Hindlimb muscle (tissue), 1 donor: ENCODE data around the gene ESYT2. TPM values are rescaled to one million over a fixed set of nuclear protein-coding genes. Genes with fewer than 3 reads are reported as not detected.

Experiments
- DNase-seq: peaks from one replicate; pipeline ENCODE4 v3.0.0-alpha.2; 2013
- polyA plus RNA-seq: library from polyadenylated mRNA; unstranded; fragments of 120-200 nt; gene quantifications from one replicate; pipeline ENCODE4 v1.2.1, GENCODE V29; 2013; ENCODE audit not compliant: insufficient read length

ESYT2 gene
- polyA plus RNA-seq, 1 donor: 31.7 TPM

DNA sequence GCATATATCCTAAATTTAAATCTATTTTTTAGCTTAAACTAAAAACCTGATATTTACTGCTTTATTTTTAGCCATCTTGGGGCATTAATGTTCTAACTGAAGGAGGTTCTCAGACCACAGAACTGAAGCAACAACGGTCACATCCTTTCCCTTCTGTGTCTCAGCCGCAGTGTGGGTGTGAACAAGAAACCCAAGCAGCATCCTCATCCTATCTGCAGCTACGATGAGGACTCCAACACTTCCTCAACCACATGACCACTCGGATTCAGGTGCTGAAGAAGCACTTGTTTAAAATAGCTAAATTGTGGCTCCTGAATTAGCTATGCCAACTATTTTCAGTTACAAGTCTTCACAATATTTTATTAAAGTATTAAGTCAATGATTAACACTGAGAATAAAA lies 5.3 kb downstream of the ESYT2 start:
- DNase-seq: no peak

DNA sequence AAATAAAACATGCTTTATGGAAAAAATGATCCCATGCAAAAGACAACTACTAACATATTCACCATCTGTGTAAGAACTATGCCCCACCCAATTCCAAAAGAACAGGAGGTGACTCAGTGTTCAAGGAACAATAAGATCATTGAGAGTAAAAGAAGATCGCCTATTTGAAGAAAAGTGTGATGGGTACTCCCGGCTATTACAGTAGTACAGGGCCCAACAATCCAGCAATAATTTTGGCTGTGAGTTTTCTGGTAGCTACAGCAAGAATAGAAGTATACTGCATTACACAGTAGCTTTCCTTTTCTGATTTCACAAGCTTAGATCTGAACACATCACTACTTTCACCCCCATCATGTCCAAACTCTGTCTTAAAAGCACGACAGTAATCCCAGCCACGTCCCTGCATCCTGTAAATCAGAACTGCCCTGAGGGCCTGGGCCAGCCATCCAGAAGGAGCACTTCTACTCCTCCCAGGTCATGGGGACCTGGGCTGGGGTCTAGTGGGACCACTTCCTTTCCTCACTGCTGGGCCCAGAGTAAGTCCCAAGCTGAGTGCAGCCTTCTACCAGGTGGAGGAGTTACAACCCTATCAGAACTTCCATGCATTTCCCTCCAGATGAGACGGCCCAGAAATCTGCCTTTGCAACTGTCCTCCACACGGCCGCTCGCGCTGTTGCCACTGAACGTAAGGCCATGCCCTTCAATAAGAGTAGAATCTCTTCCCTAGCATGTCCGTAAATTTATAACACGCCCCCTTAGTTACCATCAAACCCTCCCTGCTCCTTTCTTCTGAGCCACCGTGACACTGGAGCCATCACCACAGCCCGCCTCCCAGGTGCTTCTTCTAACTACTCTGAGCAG lies 7.9 kb downstream of the ESYT2 start:
- peak; percentile 61 for DNase-seq

GRCh38 chr7:158820656-158821055 lies 8.7 kb downstream of the ESYT2 start:
- DNase-seq: no peak

GRCh38 chr7:158819571-158820203 lies 9.6 kb downstream of the ESYT2 start:
- no peak for DNase-seq

- DNase-seq: peak; percentile 67
Observed at GRCh38 chr7:158818325-158819213, 10.7 kb downstream of the ESYT2 start.

DNA sequence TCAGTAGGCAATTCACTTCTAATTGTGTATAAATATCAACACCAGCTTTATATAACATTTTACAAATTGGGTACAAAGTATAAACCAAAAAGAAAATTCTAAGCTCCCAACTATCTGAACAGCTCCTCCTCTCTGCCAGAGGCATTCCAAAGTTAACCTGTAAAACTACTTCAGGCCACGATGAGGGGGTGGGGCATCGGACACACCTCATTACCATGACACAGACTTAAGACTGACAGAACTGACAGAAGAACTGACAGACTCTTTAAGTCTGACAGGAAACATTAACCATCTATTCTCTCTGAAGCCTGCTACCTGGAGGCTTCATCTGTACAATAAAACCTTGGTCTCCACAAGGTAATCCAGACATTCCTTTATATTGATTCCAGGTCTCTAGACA lies 12.3 kb downstream of the ESYT2 start:
- no peak for DNase-seq

DNA sequence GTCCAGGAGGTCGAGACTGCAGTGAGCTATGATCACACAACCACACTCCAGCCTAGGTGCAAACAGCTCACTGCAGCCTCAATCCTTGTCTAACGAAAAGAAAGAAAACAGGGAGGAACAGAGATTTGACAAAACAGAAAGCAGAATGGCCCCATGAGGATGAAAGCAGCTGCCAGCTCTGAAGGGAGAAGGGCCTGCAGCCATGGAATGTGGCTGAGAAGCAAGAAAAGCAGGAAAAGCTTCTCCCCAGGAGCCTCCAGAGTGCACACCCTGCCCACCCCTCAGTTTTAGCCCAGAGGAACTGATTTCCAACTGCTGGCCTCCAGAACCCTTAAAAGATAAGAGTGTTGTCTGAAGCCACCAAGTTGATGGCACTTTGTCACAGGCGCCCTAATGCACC lies 13.0 kb downstream of the ESYT2 start:
- DNase-seq: no peak

GRCh38 chr7:158815800-158816128 lies 13.5 kb downstream of the ESYT2 start:
- DNase-seq: no peak

DNA sequence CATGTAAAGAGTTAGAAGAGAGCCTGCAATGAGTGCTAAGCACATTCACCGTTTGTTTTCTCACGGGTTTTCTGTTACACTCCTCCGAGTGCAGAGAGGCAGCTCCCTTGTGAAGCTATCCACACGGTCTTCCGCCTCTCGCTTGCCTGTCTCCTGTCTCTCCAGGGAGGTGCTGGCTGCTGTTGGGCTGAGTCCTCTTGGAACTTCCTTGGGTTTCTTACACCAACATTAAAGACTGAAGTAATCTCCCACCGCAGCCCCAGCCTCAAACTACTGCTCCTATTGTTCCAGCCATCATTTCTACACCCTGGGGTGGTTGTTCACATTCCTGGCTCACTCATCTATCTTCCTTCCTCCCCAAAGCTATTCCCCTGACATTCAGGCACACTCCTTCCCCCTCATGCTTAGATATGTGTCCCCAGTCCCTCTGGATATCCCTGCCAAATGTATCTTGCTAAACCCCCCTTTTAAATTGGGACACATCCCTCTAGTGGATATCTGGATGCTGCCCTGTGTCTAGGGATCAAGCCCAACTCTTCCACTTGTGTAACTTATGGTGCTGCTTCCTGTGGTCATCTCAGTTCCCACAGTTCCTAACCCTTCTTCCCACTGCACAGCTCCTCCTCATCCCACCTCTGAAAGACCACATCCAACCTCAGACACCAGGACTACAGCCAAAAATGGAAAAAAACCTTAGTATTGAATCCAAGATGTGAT lies 14.1 kb downstream of the ESYT2 start:
- DNase-seq: no peak

DNA sequence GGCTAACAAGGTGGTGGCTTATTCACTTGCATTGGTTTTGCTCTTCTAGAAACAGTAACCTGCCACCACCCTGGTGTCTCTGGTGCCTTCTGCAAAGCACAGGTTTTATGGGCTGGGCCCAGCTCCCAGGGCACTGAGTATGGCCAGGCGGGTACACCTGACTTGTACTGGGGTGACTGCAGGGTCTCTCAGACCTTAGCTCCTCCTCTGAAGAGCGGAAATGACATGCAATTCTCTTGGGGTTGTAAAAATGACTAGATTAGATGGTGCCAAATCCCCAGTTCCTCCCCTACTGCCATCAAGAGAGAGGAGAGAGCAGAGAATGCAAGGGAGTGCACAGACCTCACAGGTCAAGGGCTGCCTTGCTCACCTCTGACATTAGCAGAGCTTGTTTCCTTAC lies 14.7 kb downstream of the ESYT2 start:
- DNase-seq: no peak

DNA sequence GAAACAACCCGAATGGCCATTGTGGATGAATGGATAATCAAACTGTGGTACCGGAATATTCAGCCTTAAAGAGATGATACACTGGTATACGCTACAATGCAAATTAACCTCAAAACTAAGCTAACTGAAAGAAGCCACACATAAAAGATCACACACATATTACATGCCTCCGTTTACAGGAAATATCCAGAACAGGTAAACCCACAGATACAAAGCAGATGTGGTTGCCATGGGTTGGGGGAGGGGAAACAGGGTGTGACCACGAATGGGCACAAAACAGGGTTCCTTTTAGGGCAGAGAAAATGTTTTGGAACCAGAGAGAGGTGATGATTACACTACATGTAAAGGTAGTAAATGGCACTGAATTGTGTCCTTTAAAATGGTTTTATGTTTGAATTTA lies 16.6 kb downstream of the ESYT2 start:
- DNase-seq: no peak

- DNase-seq: no peak
Observed at GRCh38 chr7:158811894-158812293, 17.4 kb downstream of the ESYT2 start.

DNA sequence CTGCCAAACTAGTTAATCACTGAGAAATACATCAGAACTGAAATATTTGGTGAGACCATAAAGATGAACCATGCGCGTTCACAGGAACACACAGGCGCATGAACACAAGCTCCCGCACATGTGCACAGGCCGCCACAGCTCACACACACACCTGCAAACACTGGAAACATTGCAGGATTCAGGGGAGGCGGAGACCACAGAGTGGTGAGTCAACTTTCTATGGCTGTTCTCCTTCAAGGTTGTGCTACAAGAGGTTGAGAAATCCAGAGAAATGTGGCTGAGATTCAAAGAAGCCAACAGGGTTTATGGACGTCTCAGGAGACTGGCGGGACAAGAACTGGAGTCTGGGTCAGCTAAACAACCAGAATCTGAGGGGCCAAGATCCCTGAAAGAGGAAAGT lies 17.8 kb downstream of the ESYT2 start:
- no peak for DNase-seq

DNA sequence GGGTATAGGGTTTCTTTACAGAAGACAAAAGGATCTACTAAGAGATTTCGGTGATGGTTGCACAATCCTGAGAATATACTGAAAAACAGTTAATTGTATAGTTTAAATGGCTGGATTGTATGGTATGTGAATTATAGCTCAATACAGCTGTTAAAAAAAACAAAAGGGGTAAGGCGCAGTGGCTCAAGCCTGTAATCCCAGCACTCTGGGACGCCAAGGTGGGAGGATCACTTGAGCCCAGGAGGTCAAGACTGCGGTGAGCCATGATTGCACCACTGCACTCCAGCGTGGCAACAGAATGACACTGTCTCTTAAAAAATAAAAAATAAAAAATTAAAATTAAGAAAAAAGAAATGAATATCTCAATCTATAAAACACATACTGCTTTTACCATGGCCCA lies 18.5 kb downstream of the ESYT2 start:
- DNase-seq: no peak

GRCh38 chr7:158809596-158809995 lies 19.7 kb downstream of the ESYT2 start:
- no peak for DNase-seq

GRCh38 chr7:158808126-158808525 lies 21.2 kb downstream of the ESYT2 start:
- DNase-seq: no peak

- DNase-seq: no peak
Observed at GRCh38 chr7:158805937-158806336, 23.4 kb downstream of the ESYT2 start.

GRCh38 chr7:158805414-158805813 lies 23.9 kb downstream of the ESYT2 start:
- no peak for DNase-seq

GRCh38 chr7:158804335-158804734 lies 25.0 kb downstream of the ESYT2 start:
- no peak for DNase-seq

GRCh38 chr7:158803367-158803969 lies 25.8 kb downstream of the ESYT2 start:
- DNase-seq: no peak

GRCh38 chr7:158802535-158803366 lies 26.6 kb downstream of the ESYT2 start:
- DNase-seq: no peak
